ENCODE measurements around the gene UBL5.

UBL5 gene

GRCh38 chr19:9857076-9857721 lies 29.5 kb downstream of the UBL5 start:
- no peak for DNase-seq

- DNase-seq, result peak; percentile 78
Observed at GRCh38 chr19:9857920-9858746, 30.4 kb downstream of the UBL5 start.

GRCh38 chr19:9858766-9859165 lies 31.0 kb downstream of the UBL5 start:
- DNase-seq, result no peak

GRCh38 chr19:9860407-9860806 lies 32.7 kb downstream of the UBL5 start:
- no peak for DNase-seq

- DNase-seq, result no peak
Observed at GRCh38 chr19:9861503-9861902, 33.8 kb downstream of the UBL5 start.

GRCh38 chr19:9862938-9863337 lies 35.2 kb downstream of the UBL5 start:
- no peak for DNase-seq

GRCh38 chr19:9863759-9864158 lies 36.0 kb downstream of the UBL5 start:
- DNase-seq, result no peak

GRCh38 chr19:9865732-9866501 lies 38.2 kb downstream of the UBL5 start:
- DNase-seq, result no peak

GRCh38 chr19:9868983-9869617 lies 41.4 kb downstream of the UBL5 start:
- no peak for DNase-seq

GRCh38 chr19:9871626-9872338 lies 44.1 kb downstream of the UBL5 start:
- no peak for DNase-seq

- DNase-seq, result no peak
Observed at GRCh38 chr19:9872618-9873242, 45.0 kb downstream of the UBL5 start.

GRCh38 chr19:9875031-9875627 lies 47.4 kb downstream of the UBL5 start:
- no peak for DNase-seq

GRCh38 chr19:9875796-9876195 lies 48.1 kb downstream of the UBL5 start:
- DNase-seq, result no peak

GRCh38 chr19:9877780-9878510 lies 50.2 kb downstream of the UBL5 start:
- no peak for DNase-seq

GRCh38 chr19:9878511-9879196 lies 50.9 kb downstream of the UBL5 start:
- DNase-seq, result no peak

Data from OCI-M1 (cell line).